HG03520 (cell line): ENCODE measurements around the gene CLPTM1L.
"Not testable (repeated sequence)": the region's sequence is repeated elsewhere in the genome, so short reads cannot be mapped to it uniquely, and the experiment has no call there.

Experiments
- ATAC-seq: cut with Tn5 transposase; IDR thresholded peaks from one replicate; pipeline ENCODE4 v1.9.1; 2021; ENCODE audit warnings: mild to moderate bottlenecking, moderate library complexity; ENCODE audit not compliant: unreplicated experiment

The CLPTM1L gene

DNA sequence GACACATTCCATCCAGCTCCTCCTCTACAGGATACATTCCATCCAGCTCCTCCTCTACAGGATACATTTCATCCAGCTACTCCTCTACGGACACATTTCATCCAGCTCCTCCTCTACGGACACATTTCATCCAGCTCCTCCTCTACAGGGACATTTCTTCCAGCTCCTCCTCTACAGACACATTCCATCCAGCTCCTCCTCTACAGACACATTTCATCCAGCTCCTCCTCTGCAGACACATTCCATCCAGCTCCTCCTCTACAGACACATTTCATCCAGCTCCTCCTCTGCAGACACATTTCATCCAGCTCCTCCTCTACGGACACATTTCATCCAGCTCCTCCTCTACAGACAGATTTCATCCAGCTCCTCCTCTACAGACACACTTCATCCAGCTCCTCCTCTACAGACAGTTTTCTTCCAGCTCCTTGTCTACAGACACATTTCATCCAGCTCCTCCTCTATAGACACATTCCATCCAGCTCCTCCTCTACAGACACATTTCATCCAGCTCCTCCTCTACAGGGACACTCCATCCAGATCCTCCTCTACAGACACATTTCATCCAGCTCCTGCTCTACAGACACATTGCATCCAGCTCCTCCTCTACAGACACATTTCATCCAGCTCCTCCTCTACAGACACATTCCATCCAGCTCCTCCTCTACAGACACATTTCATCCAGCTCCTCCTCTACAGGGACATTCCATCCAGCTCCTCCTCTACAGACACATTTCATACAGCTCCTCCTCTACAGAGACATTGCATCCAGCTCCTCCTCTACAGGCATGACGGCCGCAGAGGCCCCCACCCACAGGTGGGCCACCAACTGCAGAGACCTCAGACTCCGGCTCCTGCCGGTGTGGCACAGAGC, 16.4 kb downstream of the CLPTM1L start:
- ATAC-seq = not testable (repeated sequence)

DNA sequence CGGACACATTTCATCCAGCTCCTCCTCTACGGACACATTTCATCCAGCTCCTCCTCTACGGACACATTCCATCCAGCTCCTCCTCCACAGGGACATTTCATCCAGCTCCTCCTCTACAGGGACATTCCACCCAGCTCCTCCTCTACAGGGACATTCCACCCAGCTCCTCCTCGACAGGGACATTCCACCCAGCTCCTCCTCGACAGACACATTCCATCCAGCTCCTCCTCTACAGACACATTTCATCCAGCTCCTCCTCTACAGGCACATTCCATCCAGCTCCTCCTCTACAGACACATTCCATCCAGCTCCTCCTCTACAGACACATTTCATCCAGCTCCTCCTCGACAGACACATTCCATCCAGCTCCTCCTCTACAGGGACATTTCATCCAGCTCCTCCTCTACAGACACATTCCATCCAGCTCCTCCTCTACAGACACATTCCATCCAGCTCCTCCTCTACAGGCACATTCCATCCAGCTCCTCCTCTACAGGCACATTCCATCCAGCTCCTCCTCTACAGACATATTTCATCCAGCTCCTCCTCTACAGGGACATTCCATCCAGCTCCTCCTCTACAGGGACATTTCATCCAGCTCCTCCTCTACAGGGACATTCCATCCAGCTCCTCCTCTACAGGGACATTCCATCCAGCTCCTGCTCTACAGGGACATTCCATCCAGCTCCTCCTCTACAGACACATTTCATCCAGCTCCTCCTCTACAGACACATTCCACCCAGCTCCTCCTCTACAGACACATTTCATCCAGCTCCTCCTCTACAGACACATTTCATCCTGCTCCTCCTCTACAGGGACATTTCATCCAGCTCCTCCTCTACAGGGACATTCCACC, 17.8 kb downstream of the CLPTM1L start:
- not testable (repeated sequence) for ATAC-seq

DNA sequence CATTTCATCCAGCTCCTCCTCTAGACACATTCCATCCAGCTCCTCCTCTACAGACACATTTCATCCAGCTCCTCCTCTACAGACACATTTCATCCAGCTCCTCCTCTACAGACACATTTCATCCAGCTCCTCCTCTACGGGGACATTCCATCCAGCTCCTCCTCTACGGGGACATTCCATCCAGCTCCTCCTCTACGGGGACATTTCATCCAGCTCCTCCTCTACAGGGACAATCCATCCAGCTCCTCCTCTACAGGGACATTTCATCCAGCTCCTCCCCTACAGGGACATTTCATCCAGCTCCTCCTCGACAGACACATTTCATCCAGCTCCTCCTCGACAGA, 18.4 kb downstream of the CLPTM1L start:
- ATAC-seq = not testable (repeated sequence)

DNA sequence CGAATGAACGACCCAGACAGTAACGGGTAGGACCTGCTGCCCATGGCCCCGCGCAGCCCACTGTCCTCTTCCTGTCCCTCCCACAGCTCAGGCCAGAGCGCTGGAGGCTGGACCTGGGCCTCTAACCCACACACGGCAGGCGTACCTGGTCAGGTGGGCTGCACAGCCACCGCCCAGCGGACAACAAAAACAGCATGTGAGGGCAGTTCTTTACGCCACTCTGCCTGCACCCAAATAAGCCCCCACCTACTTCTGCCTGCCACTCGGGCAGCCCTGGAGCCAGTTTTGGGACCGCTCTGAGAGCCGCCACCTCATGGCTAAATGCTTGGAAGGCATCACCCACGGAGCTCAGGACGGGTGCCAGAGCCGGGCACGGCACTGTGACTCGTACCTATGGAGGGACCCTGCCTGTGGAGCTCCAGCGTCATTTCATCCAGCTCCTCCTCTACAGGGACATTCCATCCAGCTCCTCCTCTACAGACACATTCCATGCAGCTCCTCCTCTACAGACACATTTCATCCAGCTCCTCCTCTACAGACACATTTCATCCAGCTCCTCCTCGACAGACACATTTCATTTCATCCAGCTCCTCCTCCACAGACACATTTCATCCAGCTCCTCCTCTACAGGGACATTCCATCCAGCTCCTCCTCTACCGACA, 18.9 kb downstream of the CLPTM1L start:
- ATAC-seq = no peak

DNA sequence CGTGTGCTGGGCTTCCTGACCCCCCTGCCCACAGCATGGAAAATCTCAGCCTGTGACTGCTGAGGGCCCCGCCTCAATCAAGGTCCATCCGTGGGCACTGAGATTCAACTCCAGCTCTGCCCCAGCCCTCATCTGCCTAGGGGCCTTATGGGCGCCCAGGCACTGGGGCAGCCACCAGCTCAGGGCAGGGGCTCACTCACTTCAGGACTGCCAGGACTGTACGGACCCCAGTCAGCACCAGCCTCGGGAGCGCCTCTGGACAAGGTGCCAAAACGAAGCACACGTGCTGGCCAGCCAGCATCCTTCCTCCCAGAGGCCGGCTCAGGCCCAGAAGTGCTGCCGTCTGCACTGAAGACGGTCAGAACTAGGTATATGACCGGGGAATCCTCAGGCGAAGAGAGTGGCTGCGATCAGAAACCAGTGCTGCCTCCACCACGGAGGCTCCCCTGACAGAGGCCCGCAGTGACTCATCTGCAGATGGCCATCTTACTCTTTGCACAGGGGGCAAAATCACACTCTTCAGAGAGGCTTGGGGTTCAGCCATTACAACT, 19.6 kb downstream of the CLPTM1L start:
- ATAC-seq = no peak

DNA sequence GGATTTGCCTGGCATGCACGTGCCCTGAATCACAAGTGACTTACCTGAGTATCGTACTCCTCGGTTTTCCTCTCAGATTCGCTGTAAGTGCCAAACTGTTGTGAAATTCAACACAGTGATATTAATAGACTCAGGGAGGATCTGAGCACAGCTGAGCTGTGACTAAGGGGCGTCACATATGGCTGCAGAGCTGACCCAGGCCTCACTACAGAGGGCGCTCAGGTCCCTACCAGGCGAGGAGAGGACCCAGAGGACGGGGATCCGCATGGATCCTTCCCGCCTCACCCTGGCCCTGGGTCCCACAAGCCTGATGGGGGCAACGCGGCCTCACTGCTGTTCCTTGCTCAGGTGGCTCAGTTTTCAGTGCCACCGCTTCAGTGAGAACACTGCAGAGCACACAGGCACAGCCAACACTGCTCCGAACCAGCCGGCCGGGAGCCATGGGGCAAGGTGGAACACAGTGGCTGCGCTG, 20.1 kb downstream of the CLPTM1L start:
- no peak for ATAC-seq

DNA sequence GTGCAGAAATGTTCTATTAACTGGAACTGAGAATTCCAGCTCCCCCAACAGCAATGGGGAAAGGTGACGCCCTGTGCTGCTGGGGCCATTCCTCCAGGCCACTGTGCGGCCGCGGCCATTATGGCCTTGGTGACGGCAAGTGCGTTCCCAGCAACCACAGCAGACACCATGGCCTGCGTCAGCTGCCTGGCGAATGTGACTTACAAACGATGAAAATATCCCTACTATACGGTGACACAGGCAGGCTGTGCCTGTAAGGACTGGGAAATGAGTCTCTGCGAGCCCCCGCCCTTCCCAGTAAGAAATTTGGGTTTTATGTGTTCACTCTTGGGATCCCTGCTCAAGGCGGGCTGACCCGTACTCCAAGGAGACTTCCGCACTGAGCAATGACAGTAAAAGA, 20.6 kb downstream of the CLPTM1L start:
- ATAC-seq = no peak

DNA sequence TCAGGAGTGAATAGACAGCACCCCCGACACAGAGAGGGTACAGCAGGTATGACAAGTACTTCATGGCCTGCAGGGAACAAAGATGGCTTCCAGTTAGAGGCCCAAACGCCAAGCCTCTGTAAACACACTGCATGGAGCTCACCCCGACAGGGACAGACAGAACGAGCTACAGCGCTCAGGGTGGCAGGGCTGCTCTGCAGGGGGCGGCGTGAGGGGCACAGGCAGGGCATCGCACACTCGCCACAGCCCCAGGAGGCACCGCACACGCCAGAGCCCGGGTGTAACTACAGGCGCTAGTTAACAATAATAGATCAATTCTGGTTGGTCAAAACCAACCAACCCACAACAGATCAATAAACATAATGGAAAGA, 21.1 kb downstream of the CLPTM1L start:
- ATAC-seq = no peak

DNA sequence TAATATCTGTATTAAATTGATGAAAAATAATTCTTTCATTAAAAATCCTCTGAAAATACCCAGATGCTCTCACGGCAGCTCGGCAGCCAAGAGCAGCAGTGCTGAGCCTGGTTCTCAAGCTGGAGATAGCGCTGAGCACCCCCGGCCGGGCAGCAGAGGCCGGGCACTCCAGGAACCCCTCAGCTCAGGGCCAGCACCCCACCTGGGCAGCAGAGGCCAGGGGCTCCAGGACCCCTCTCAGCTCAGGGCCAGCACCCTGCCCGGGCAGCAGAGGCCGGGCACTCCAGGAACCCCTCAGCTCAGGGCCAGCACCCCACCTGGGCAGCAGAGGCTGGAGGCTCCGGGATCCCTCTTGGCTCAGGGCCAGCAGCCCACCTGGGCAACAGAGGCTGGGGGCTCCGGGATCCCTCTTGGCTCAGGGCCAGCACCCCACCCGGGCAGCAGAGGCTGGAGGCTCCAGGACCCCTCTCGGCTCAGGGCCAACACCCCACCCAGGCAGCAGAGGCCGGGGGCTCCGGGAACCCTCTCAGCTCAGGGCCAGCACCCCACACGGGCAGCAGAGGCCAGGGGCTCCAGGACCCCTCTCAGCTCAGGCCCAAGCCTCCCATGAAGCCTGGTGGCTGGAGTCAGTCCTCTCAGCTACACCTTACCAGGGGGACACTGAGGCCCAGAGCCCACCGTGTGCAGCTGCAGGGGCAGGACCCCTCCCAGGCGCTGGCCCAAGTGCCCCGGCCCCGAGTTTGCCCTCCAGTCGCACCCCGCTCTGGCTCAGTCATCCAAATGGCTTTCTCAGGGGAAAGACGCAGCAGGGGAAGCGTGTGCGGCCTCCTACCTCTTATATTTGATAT, 21.7 kb downstream of the CLPTM1L start:
- no peak for ATAC-seq

DNA sequence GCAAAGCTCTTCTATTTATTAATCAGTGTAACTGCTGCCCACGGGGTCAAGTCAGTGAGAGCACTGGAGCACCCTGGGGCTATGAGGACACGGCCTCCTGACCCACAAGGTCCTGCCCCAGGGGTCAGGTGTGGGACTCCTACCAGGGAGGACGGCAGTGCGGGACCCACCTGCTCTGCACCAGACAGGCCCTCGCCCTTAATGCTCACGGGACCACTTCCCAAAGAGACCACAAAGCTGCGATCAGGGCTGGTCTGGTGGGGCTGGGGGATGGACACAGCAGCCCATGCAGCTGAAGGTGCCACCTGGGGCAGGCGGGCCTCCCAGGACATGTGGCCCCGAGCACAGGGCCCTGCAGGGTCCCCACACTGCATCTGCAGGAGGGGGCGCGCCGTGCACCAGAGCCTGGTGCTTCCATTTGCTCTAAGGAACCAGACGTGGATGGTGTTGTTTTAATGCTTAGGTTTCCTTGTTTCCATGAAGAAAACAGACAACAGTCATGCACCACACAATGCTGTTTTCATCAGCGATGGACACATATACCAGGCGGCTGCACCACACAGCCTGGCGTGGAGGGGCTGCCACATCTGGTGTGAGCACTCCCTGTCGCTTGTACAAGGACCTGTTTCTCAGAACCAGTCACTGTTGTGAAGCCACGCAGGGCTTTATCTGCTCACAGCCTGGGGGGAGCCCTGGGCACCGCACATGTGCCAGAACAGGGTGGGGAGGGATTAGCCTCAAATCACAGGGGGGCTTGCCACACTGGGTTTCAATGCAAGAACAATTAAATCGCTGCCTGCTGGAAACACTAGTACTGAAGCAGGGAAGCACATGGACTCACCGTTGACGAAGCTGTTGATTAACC, 22.6 kb downstream of the CLPTM1L start:
- no peak for ATAC-seq

DNA sequence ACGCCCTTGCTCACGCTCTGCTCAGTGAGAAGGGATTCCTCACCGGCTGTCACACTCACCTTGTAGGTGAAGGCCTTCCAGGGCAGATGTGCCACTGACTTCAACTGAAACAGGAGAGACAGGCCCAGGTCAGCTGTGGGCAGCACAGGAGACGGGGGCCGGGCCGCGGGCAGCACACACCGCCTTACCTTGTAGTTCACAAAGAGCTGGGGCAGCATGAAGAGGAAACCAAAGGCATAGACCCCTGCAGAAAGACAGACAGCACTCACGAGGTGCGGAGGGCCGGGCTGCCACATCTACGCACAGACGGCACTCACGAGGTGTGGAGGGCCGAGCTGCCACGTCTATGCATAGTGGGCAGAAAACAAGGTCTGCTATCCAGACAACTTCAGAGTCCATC, 23.3 kb downstream of the CLPTM1L start:
- ATAC-seq = no peak

DNA sequence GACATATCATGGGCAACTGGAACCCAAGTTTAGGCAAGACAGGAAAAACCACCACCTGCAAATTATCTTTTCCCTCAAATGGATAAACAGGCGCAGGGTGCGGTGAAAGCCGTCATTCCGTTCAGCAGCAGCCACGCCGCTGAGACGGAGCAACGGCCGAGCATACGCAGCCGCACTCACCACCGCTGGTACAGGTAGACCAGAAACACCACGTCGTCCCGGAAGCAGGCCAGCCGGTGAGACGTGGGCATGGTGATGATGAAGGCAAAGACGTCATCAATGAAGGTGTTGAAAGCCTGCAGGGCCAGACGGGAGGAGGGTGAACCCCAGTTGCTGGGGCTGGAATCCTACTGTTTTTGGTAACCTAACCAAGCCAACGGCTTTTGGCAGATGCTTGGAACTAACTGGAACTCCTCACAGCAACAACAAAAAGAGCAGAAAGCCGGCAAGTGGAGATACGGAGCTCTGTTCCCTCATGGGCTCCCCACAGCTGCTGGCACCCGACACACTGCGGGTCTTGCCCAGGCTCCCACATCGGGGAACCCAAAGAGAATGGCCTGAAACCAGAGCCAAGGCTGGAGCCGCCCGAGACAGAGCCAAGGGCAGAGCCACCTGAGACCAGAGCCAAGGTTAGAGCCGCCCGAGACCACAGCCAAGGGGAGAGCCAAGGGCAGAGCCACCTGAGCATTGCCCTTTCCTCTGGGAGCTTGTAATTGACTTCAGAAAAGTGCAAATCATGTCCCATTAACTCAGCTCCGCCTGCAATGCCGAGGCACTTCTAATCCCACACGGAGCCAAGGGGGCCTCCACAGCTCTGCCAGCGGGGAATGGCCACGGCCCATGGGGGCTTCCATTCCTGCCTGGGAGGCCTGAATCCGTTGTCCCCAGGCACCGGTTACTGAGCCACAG, 24.2 kb downstream of the CLPTM1L start:
- no peak for ATAC-seq

DNA sequence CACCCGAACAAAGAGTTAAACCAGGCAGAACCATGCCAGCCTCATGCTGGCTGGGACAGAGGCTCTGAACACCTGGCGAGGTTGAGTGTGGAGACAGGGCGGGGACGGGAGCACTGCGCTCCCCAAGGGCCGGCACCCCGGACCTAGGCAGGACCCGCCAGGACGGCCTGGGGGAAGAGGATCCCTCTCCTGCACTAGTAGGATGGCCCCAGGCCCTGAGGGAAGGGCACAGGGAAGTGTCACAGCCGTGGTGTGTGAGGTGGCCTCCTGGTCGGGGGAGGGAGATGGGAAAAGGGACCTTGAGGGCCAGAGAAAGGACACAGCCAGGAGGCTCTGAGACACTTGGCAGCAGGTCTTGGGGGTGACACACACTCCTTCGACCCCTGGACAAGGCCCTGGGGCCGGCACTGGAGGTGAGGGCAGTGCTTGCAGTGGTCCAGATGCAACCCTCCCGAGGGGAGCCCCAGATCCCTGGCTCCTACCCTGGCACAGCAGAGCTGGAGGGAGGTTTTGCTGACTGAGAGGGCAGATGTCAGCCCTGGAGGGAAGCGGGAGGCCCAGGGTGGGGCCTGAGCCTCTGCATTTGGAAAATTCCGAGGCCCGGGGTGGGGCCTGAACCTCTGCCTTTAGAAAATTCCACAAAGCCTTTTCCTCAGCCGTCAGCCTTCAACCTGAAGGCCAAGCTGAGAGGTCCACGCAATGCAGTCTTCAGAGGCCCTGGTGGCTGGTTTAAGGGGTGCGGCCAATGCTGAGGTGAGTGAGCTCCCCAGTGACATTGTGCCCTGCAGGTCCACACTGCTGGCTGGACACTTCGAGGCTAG, 25.3 kb downstream of the CLPTM1L start:
- no peak for ATAC-seq

DNA sequence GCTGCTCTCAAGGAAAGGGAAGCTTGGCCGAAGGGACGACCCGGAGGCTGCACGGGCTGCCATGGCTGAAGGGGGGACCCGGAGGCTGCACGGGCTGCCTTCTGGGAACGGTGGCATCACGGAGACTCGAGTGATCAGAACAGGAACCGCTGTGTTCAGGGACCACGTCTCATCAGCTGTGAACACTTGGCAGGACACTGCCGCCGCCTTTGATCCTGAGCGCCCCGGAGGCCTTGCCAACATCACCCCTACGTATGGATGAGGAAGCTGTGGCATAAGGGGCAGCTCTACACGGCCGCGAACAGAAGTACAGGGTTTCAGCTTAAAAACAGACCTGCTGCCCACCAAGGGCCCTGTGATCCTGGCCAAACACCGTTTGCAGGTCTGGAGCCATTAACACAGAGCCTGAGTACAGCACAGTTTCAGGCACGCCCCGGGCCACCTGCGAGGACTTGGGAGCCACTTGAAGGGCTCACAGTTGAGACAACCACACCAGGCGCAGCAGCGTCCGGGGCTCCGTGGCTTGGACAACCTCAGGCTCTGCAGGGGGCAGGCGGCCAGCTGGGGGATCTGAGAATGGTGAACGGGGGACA, 26.1 kb downstream of the CLPTM1L start:
- ATAC-seq = no peak

DNA sequence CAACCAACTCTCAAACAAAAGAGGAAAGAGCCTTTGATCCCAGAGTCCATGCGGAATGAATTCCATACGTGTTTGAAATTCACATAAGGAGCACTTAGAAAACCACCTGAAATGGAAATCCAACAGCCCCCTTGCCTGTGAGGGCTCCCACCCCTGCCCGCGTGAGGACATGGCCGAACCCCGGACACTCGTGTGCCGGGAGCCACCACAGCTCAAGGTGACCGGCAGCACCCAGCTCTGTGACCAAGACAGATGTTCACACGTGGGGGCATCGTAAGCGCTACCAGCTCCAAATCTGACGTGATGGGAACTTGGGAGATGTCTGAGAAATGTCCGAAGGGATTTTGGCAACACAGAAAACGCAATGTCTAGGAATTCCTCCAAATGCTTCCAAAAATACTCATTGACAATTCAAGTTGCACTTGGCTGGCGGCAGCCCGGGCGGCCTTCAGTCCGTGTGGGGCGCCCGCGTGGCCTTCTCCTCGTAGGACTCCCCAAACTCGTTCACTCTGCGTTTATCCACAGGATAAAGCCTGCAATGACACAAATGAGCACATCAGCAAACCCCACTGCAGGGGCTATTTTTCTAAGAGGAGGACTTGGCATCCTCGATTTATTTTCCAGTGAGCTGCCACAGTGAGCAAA, 26.9 kb downstream of the CLPTM1L start:
- no peak for ATAC-seq

DNA sequence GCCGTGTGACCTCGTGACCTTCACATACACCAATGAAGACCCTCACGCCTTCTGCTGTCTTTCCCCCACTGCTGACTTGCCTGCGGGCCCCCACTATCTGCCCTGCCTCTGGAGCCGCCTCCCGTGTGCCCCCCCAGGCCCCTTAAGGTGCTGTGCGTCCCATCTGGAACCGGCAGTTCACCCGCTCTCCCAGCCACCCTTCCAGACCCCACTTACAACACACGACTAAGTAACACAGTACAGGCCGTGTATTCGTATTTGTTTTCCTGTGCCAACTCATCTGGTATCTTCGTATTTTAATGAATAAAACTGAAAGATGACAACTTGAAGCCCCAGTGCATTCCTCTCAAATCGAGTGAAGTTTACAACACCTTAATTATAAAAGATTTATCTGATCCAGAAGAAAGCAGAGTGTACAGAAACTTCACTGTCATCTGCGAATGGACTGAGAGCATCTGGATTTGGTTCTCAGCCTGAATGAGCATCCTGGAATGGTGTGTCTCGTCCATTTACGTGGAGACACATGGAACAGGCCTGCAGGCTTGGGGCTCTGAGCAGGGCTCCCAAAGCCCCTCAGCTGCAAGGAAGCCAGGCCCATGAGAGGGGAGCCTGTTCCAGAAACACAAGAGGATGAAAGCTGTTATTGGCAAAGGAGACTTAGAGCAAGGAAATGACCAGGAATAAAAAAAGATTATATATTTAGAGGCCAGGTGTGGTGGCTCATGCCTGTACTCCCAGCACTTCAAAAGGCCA, 28.1 kb downstream of the CLPTM1L start:
- ATAC-seq = no peak
